HepG2 (cell line): ENCODE results near the gene NEURL2.

Experiments
- HDAC2 ChIP-seq: sonication (generic); formaldehyde crosslinking; IDR thresholded peaks from 2 replicates; pipeline ENCODE4 v1.4.0; 2020; ENCODE audit warnings: missing genetic modification reagents
- MAFF ChIP-seq: IDR thresholded peaks from 2 replicates; pipeline ENCODE4 v1.6.1; 2011; ENCODE audit warnings: low read depth, low read length, improper control_type of control experiment
- POLR2A ChIP-seq, 2 experiments: IDR thresholded peaks; 2 replicates each; pipeline ENCODE4 v1.6.1; 2011; ENCODE audit warnings: low read depth in 2 of 2, low read length in 2 of 2, mild to moderate bottlenecking in 1 of 2, moderate library complexity in 1 of 2; ENCODE audit not compliant: insufficient read depth in 1 of 2
- RXRA ChIP-seq: sonication (generic); formaldehyde crosslinking; IDR thresholded peaks from 2 replicates; pipeline ENCODE4 v1.5.1; 2020; ENCODE audit warnings: missing genetic modification reagents
- ZBTB10 ChIP-seq: sonication (generic); formaldehyde crosslinking; IDR thresholded peaks from 2 replicates; pipeline ENCODE4 v1.4.0; 2020; ENCODE audit warnings: missing genetic modification reagents, borderline replicate concordance
- ZNF574 ChIP-seq: sonication (generic); formaldehyde crosslinking; IDR thresholded peaks from 2 replicates; pipeline ENCODE4 v1.4.0; 2020; ENCODE audit warnings: missing genetic modification reagents
- TF ChIP-seq, protein P1 (sequence below): fragments of 450-650 bp; IDR thresholded peaks from 2 replicates; pipeline ENCODE4 v1.6.1; 2017; ENCODE audit warnings: mild to moderate bottlenecking

DNA sequence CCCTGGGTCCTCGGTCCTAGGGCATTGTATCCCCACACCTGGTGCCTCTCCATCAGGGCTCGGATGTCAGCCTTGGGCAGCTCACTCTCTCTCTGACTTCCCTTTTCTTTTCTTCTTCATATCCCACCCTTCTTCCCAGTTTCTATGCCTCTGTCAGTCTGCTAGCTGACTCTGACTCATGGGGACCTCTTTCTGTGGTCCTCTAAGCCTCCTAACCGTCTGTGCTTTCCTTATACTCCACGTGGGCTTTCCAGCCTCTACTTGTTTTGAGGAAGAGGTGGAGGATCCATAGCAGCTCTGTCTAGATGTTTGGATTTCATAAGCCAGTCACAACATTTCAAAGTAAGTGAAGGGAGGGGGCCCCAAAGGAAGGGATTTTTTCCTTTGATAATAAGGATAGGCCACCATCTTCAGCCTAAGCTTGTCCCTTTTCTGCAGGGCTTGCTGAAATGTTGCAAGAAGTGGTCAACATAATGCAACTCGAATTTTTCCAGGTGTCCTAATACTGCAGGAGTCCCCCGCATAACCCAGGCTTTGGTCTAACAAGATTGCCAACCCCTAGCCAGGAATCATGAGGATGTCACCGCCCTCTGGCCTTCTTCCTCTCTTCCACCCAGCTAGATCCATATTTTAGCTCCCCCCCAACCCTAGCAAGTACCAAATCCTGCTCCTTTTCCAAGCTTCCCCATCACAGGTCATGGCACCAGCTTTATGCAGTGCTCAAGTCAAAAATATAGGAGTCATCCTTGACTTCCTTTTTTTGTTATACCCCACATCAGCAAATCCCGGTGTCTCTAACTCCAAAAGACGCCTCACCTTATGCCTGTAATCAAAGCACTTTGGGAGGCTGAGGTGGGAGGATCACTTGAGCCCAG, 29.7 kb upstream of the NEURL2 start:
- TF ChIP-seq ZBTB10 (CRISPR knock-in tag) = no peak
- TF ChIP-seq, protein P1, sequence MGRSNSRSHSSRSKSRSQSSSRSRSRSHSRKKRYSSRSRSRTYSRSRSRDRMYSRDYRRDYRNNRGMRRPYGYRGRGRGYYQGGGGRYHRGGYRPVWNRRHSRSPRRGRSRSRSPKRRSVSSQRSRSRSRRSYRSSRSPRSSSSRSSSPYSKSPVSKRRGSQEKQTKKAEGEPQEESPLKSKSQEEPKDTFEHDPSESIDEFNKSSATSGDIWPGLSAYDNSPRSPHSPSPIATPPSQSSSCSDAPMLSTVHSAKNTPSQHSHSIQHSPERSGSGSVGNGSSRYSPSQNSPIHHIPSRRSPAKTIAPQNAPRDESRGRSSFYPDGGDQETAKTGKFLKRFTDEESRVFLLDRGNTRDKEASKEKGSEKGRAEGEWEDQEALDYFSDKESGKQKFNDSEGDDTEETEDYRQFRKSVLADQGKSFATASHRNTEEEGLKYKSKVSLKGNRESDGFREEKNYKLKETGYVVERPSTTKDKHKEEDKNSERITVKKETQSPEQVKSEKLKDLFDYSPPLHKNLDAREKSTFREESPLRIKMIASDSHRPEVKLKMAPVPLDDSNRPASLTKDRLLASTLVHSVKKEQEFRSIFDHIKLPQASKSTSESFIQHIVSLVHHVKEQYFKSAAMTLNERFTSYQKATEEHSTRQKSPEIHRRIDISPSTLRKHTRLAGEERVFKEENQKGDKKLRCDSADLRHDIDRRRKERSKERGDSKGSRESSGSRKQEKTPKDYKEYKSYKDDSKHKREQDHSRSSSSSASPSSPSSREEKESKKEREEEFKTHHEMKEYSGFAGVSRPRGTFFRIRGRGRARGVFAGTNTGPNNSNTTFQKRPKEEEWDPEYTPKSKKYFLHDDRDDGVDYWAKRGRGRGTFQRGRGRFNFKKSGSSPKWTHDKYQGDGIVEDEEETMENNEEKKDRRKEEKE = no peak
- TF ChIP-seq POLR2A (IDR thresholded peaks at IDR 0.05; ENCODE audit: insufficient read depth in 1 of 2, low read depth in 2 of 2, low read length in 2 of 2) = no peak
- no peak for TF ChIP-seq RXRA (CRISPR knock-in tag)
- TF ChIP-seq MAFF = no peak
- TF ChIP-seq ZNF574 (CRISPR knock-in tag) = 0 out of 2 replicates have a peak, but pooled peaks have one; percentile 1
- no peak for TF ChIP-seq HDAC2 (CRISPR knock-in tag)
